Lower leg skin (tissue), 3 donors: ENCODE results near the gene TRIM44.

Experiments
- CTCF ChIP-seq, 3 donors: fragments of 450-650 bp; IDR thresholded peaks; one replicate each; pipeline ENCODE4 v1.5.1; 2016; ENCODE audit warnings: antibody characterized with exemption in 3 of 3, mild to moderate bottlenecking in 3 of 3, moderate library complexity in 2 of 3
- POLR2A ChIP-seq, 2 donors: fragments of 450-650 bp; IDR thresholded peaks; one replicate each; pipeline ENCODE4 v1.6.1; 2016 to 2017; ENCODE audit warnings: antibody characterized with exemption in 2 of 2, mild to moderate bottlenecking in 1 of 2, moderate library complexity in 1 of 2

- no peak for TF ChIP-seq CTCF (IDR thresholded peaks at IDR 0.05)
- TF ChIP-seq POLR2A (IDR thresholded peaks at IDR 0.05), result no peak
These were observed 41.0 kb upstream of the TRIM44 start for GRCh38 chr11:35621620-35622019.
